ENCODE data around the gene JAG1. TPM values are rescaled to one million over a fixed set of nuclear protein-coding genes. Genes with fewer than 3 reads are reported as not detected.

The JAG1 gene
- total and polyA plus RNA-seq, 9 of the 15 experiments (the other 6 are each of a cell fraction or from before 2014, with no cell fraction given) = 0.04 to 0.40 (median 0.07) TPM

DNA sequence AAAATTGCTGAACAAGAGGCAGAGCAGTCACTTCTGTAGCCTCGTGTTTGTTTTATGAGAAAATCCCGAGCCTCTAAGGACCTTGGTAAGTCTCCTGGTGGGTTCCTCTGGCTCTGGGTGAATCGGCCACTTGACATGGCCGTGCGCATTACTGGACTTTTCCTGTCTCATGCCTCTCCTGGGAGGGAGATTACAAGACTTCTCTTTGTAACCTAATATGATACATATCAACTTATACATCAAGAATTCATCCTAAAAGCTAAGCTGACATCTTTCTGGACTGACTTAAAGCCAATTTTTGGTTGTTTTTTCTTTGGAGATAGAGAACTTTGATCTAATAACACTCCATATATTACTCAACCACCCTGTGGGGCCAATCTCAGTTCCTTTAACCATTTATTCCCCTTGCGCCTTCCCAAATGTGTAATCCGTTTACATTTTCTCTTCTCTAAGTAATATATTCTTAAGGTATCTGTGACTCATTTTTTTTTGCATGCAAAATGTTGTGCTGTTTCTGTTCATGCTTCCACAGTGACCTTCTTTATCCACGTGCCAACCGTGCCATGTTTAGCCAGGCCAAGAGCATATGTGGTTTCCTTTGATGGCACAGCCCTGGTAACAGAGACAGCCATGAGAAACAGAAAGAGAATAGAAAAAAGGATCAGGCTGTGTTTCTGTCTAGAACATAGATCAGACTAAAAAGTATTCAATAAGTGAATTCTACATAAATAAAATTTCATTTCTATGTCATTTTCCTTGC is 47.5 kb upstream of the JAG1 start:
- no TSS peak for BruUV-seq (replicated peaks)

More for the DNA sequence above, 47.5 kb upstream of the JAG1 start:
- Histone ChIP-seq H3K4me2 (ENCODE audit: insufficient read depth, low read length) (no peak overlapping the region), H3K27me3 (ENCODE audit: control insufficient read depth in 2 of 2, insufficient read depth in 2 of 2, low read length in 2 of 2) (no peaks in the 10 kb centered on the region), H3K9ac (ENCODE audit: insufficient read depth in 1 of 2, low read depth in 2 of 2, low read length in 2 of 2) (no peak overlapping the region), H4K20me1 (replicated peaks; ENCODE audit: control insufficient read depth, insufficient read depth, low read length) (no peaks in the 10 kb centered on the region), H3K4me1 (replicated peaks in 1 of 2; ENCODE audit: control insufficient read depth in 2 of 2, insufficient read depth in 2 of 2, low read length in 2 of 2) (no peaks in the 10 kb centered on the region), H3K9me3 (replicated peaks; ENCODE audit: control insufficient read depth, insufficient read depth, low read depth, low read length) (no peaks in the 10 kb centered on the region), H3K4me3 (no peak overlapping the region), H3K9me1 (ENCODE audit: control insufficient read depth, insufficient read depth, low read length) (no peaks in the 10 kb centered on the region), H3K27ac (ENCODE audit: extremely low read depth, low read depth, low read length) (no peak overlapping the region), H3K36me3 (ENCODE audit: control insufficient read depth, insufficient read depth, low read length) (no peaks in the 10 kb centered on the region), H3K79me2 (ENCODE audit: control insufficient read depth, insufficient read depth, low read length) (no peaks in the 10 kb centered on the region), H2AFZ (ENCODE audit: low read depth, low read length) (no peak overlapping the region)
- in situ Hi-C loops (cut with MboI) (no loop called here), intact Hi-C loops (cut with micrococcal nuclease) (no loop called here)
- ATAC-seq (no peak), DNase-seq (ENCODE audit: extremely low read depth in 1 of 4, low spot score in 3 of 4) (no peak), FAIRE-seq (no peak)
- 1% methylated on average over 7 of the region's 9 CpGs for WGBS (ENCODE audit: insufficient coverage, low coverage, missing lambda C conversion rate)
- TF ChIP-seq TAF7 (tag; IDR thresholded peaks at IDR 0.05) (no peak), CBX2 (IDR thresholded peaks at IDR 0.05; ENCODE audit: insufficient read depth, low read length, poor library complexity, severe bottlenecking) (no peak), NR1H2 (CRISPR knock-in tag; IDR thresholded peaks at IDR 0.05) (no peak), SMAD4 (CRISPR knock-in tag; conservative IDR thresholded peaks at IDR 0.05) (no peak), KLF16 (IDR thresholded peaks at IDR 0.05) (no peak)
- TF ChIP-seq, protein P1, sequence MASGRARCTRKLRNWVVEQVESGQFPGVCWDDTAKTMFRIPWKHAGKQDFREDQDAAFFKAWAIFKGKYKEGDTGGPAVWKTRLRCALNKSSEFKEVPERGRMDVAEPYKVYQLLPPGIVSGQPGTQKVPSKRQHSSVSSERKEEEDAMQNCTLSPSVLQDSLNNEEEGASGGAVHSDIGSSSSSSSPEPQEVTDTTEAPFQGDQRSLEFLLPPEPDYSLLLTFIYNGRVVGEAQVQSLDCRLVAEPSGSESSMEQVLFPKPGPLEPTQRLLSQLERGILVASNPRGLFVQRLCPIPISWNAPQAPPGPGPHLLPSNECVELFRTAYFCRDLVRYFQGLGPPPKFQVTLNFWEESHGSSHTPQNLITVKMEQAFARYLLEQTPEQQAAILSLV (tag; IDR thresholded peaks at IDR 0.05) = no peak
- TF ChIP-seq, protein P2, sequence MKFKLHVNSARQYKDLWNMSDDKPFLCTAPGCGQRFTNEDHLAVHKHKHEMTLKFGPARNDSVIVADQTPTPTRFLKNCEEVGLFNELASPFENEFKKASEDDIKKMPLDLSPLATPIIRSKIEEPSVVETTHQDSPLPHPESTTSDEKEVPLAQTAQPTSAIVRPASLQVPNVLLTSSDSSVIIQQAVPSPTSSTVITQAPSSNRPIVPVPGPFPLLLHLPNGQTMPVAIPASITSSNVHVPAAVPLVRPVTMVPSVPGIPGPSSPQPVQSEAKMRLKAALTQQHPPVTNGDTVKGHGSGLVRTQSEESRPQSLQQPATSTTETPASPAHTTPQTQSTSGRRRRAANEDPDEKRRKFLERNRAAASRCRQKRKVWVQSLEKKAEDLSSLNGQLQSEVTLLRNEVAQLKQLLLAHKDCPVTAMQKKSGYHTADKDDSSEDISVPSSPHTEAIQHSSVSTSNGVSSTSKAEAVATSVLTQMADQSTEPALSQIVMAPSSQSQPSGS (CRISPR knock-in tag; IDR thresholded peaks at IDR 0.05) = no peak
- TF ChIP-seq, protein P3, sequence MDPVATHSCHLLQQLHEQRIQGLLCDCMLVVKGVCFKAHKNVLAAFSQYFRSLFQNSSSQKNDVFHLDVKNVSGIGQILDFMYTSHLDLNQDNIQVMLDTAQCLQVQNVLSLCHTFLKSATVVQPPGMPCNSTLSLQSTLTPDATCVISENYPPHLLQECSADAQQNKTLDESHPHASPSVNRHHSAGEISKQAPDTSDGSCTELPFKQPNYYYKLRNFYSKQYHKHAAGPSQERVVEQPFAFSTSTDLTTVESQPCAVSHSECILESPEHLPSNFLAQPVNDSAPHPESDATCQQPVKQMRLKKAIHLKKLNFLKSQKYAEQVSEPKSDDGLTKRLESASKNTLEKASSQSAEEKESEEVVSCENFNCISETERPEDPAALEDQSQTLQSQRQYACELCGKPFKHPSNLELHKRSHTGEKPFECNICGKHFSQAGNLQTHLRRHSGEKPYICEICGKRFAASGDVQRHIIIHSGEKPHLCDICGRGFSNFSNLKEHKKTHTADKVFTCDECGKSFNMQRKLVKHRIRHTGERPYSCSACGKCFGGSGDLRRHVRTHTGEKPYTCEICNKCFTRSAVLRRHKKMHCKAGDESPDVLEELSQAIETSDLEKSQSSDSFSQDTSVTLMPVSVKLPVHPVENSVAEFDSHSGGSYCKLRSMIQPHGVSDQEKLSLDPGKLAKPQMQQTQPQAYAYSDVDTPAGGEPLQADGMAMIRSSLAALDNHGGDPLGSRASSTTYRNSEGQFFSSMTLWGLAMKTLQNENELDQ (CRISPR knock-in tag; IDR thresholded peaks at IDR 0.05; ENCODE audit: borderline replicate concordance) = no peak
- TF ChIP-seq, protein P4, sequence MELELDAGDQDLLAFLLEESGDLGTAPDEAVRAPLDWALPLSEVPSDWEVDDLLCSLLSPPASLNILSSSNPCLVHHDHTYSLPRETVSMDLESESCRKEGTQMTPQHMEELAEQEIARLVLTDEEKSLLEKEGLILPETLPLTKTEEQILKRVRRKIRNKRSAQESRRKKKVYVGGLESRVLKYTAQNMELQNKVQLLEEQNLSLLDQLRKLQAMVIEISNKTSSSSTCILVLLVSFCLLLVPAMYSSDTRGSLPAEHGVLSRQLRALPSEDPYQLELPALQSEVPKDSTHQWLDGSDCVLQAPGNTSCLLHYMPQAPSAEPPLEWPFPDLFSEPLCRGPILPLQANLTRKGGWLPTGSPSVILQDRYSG (tag; conservative IDR thresholded peaks at IDR 0.05; ENCODE audit: low read depth) = no peak
- ChIA-PET POLR2A (no interaction called here), CTCF (ENCODE audit: low intra/inter-chr PET ratio) (no interaction called here)

Data from K562 (cell line).